Hepatocyte (in vitro differentiated cells): ENCODE data around the gene ADAMTSL3.

Source experiments
- EZH2 ChIP-seq: fragments of 200-600 bp; sonication (generic); IDR thresholded peaks from 2 replicates; pipeline ENCODE4 v1.6.1; 2016; ENCODE audit warnings: antibody characterized with exemption, mild to moderate bottlenecking, borderline replicate concordance
- EZH2phosphoT487 ChIP-seq: fragments of 200-600 bp; sonication (generic); IDR thresholded peaks from one replicate; pipeline ENCODE4 v1.6.1; 2018; ENCODE audit warnings: antibody characterized with exemption, mild to moderate bottlenecking, low read depth, moderate library complexity; ENCODE audit not compliant: unreplicated experiment, severe bottlenecking
- TF ChIP-seq, protein P1 (sequence below): fragments of 200-600 bp; sonication (generic); IDR thresholded peaks from 2 replicates; pipeline ENCODE4 v1.5.1; 2016; ENCODE audit warnings: antibody characterized with exemption, mild to moderate bottlenecking; ENCODE audit not compliant: poor library complexity

DNA sequence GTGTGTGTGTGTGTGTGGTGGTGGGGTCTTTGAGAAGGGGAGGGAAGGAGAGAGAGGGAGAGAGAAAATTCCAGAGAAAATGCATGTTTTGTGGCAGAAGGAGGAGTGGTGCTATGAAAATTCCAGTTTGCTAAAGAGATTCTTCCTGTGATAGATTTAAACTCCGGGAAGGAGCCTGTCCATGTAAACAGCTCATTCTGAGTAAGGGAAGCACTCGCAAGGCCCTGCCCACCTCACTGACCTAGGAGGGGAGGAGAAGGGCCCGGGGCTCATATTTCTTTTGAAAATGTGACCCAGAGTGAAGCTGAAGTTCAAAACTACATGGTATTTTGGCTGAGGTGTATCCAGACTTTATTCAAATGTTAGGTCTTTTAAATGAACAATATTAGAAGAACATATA lies 41.3 kb downstream of the ADAMTSL3 start:
- TF ChIP-seq, protein P1, sequence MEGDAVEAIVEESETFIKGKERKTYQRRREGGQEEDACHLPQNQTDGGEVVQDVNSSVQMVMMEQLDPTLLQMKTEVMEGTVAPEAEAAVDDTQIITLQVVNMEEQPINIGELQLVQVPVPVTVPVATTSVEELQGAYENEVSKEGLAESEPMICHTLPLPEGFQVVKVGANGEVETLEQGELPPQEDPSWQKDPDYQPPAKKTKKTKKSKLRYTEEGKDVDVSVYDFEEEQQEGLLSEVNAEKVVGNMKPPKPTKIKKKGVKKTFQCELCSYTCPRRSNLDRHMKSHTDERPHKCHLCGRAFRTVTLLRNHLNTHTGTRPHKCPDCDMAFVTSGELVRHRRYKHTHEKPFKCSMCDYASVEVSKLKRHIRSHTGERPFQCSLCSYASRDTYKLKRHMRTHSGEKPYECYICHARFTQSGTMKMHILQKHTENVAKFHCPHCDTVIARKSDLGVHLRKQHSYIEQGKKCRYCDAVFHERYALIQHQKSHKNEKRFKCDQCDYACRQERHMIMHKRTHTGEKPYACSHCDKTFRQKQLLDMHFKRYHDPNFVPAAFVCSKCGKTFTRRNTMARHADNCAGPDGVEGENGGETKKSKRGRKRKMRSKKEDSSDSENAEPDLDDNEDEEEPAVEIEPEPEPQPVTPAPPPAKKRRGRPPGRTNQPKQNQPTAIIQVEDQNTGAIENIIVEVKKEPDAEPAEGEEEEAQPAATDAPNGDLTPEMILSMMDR = no peak
- TF ChIP-seq EZH2 = no peak
- no peak for TF ChIP-seq EZH2phosphoT487
